ENCODE data around the gene NACC2. TPM values are rescaled to one million over a fixed set of nuclear protein-coding genes. Genes with fewer than 3 reads are reported as not detected.

Gene NACC2
- polyA plus RNA-seq, 1 donor, result 15.2 TPM

DNA sequence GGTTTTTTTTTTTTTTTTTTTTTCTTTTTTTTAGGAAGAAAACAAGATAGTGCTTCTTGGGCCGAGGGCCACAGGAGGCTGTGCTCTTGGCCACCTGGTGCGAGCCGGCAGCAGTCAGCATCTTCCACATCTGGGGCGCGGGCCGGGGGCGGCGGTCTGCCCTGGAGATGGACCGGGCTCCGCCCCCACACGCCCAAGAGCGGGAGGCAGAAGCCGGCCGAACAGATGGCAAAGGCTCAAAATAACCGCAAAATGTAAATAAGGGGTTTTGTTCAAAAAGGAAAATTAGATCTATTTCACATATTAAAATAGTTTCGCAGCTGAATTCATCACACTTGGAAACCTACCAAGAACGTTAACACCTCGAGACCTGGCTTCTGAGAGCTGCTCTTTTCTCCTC, 82.4 kb downstream of the NACC2 start:
- no peak for DNase-seq (ENCODE audit: low read depth)

DNA sequence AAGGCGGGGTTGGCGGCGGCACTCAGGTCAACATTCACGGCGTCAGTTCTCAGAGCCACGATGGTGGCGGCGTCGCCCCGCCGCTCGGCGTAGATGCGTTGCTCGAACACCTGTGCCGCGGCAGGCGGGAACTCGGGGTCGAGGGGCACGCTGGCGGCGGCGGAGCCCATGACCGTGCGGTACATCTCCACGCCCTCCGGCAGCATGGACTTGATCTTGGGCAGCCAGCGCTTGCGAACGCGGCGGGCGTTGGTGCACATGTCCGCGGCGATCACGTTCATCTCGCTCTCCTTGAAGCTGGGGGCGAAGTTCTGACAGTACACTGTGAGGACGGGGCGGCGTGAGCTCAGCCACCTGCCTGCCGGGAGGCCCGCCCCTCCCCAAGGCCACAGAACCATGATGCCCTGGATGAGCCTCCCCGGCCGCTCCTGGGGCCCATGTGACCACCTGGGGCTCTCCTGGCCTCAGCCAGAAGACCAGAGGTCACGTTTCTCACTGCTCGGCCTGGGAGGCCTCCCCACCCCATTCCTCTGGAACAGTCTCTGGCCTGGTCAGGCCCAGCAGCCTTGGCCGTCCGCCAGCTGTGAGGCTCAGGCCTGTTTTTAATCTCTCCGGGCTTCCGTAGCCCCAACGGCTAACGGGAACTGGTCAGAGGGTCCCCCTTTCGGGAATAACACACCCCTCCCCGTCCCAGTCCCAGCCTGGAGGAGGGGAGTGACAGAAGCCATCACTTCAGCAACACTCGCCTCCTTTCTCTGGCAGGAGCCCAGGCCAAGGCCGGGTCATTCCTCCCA, 83.2 kb downstream of the NACC2 start:
- no peak for DNase-seq (ENCODE audit: low read depth)

GRCh38 chr9:136011376-136011702, 83.8 kb downstream of the NACC2 start:
- DNase-seq (ENCODE audit: low read depth), result no peak

- DNase-seq (ENCODE audit: low read depth), result no peak
Measured at GRCh38 chr9:136010615-136011361, 84.3 kb downstream of the NACC2 start.

DNA sequence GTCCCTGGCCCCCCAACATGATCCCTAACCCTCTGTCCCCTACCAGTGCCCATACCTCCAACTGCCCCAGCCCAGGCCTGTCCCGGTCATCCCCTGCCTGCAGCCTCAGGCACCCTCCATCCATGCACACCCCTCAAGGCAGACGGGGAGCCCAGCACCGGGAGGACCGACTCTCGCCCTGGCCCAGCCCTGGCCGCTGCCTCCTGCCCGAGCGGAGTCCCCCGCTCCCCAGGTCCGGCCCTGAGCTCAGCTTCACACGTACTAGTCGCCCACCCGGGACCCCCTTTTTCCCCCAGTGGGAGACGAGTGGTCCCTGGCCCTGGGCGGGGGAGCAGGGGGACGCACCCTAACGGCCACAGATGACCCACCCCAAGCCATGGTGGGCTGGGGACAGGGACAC, 84.9 kb downstream of the NACC2 start:
- no peak for DNase-seq (ENCODE audit: low read depth)

GRCh38 chr9:136009516-136009915, 85.6 kb downstream of the NACC2 start:
- no peak for DNase-seq (ENCODE audit: low read depth)

- no peak for DNase-seq (ENCODE audit: low read depth)
Measured at GRCh38 chr9:136008693-136008997, 86.4 kb downstream of the NACC2 start.

DNA sequence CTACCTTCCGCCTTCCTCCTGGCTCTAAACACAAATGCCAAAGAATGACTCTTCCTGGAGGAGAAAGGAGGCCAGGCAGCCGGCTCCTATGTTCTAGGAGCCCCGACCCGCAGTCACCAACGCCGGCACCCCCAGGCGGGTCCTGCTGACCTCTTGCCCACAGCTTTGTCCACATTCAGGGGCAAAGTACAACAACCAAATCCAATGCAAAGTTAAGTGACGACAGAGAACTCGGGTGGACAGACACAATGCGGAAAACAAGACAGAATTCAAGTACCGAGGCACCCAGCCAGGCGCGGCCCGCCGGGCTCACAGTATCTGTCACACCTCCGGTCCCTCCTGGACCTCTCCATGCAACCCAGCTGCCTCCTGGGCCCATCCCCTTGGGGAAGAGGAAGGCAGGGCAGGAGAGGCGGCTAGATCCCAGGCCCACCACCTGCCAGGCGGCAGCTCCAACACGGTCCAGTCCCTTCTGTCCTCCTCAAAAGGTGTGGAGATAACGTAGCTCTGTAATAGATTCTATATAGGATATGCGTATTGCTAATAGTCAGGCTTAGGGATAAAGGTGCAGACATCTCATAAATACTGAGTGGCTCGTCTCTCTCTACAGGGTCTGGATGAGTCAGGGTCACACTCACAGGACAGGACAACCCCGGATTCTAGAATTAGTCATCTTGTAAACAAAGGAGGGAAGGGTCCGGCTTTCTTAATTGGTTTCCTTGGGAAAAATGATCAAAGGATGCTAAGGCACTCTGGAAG, 87.0 kb downstream of the NACC2 start:
- DNase-seq (ENCODE audit: low read depth), result no peak

- DNase-seq (ENCODE audit: low read depth), result no peak
Measured at GRCh38 chr9:136007276-136007933, 87.7 kb downstream of the NACC2 start.

DNA sequence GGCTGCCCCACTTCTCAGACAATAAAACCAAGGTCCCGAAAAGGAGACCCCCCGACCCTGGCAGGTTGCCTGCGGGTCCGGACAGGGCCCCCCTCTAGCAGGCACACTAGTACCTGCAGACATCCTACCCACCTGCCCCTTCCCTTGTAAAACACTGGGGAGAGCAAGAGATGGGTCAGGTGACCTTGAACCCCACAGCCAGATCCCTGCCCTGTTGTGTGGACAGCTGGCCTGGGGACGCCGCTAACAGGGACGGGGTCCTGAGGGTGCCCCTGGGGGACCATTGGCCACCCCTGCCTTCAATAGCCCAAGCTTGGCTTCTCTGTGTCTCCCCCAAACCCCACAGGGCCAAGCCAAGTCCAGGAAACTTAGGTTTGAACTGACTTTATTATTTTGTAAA, 88.9 kb downstream of the NACC2 start:
- no peak for DNase-seq (ENCODE audit: low read depth)

- no peak for DNase-seq (ENCODE audit: low read depth)
Measured at GRCh38 chr9:136004712-136005111, 90.4 kb downstream of the NACC2 start.

- no peak for DNase-seq (ENCODE audit: low read depth)
Measured at GRCh38 chr9:136004219-136004618, 90.9 kb downstream of the NACC2 start.

DNA sequence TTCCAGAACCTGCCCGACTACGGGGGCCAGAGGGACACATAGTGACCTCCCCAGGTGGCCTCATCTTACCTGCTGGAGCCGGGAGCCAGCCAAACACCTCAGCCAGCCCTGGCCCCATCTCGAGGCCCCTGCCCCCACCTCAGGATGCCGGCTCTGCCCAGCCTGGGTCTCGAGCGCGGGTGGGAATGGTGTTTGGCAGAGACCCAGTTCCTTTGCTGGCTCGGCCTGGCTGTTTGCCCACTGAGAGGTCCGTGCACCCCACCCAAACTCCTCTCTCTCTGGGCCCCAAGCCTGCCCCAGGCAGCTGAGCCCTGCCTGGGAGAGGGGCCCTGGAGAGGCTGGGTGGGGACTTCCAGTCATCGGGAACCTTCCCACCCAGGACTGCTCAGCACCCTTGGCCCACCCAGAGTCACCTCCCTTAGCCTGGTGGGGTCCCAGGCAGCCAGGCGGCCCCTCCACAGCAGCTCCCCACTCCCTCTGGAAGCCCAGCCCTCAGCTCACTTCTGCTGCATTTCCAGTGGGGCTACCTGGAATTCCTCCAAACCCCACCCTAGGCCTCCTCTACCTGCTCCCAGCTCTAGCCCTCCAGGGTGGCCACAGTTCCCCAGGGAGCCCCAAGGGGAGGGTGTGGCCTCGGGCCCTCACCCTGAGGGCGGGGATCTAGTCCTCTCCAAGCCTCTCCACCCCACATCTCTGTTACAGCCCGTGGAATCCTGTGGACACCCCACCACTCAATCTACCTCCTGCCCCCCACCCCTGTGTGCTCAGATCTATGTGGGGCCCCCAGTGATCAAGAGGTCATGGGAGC, 91.5 kb downstream of the NACC2 start:
- no peak for DNase-seq (ENCODE audit: low read depth)

GRCh38 chr9:136002881-136003280, 92.2 kb downstream of the NACC2 start:
- no peak for DNase-seq (ENCODE audit: low read depth)

DNA sequence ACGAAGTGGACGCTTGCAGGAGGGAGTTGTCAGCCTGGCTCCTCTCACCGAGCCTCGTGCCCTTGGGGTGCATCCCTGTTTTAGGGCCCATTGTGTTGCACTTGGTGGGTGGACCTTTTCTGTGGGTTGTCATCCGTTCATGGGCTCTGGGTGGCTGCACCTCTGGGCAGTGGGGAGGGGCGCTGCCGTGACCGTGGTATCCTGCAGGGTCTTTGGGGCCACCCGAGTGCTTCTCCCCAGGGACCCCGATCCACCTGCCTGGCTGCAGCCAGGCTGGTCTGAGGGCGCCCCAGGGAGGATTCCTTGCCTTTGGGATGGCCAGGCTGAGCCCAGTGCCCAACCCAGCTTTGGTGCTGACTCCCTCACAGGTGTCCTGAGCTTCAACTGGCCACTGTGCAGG, 92.9 kb downstream of the NACC2 start:
- DNase-seq (ENCODE audit: low read depth), result no peak

- no peak for DNase-seq (ENCODE audit: low read depth)
Measured at GRCh38 chr9:136001231-136001630, 93.9 kb downstream of the NACC2 start.

DNA sequence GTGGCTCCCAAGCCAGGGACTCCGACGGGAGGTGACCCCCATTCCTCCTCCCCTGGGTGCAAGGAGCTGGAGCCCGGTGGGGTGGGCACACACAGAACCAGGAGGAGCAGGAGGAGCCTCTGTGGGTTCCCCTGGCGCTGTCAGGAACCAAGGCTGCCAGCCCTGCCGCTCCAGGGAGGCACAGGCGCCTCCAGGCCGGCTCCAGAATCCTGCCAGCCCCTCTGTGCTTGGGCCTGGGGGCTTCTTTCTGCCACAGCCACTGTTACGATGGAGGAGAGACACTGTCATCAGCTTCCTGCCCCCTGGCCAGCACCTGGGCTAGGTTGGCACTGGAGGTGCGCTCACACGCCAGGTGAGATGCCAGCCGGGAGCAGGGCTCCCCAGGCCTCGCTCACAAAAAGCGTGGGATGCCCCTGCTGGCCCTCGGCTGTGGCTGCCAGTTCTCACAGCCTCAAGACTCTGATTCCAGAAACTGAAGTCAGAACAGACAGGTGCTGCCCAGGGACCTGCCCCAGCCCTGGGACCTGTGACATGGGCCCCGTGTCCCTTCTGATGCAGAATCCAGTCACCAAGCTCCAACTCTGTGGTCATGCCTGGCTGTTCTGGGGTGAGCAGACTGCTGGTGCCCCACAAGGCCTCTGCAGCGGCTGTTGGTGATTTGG, 96.5 kb downstream of the NACC2 start:
- DNase-seq (ENCODE audit: low read depth), result no peak

- DNase-seq (ENCODE audit: low read depth), result no peak
Measured at GRCh38 chr9:135998016-135998380, 97.1 kb downstream of the NACC2 start.

GRCh38 chr9:135997090-135998015, 97.7 kb downstream of the NACC2 start:
- DNase-seq (ENCODE audit: low read depth), result no peak

DNA sequence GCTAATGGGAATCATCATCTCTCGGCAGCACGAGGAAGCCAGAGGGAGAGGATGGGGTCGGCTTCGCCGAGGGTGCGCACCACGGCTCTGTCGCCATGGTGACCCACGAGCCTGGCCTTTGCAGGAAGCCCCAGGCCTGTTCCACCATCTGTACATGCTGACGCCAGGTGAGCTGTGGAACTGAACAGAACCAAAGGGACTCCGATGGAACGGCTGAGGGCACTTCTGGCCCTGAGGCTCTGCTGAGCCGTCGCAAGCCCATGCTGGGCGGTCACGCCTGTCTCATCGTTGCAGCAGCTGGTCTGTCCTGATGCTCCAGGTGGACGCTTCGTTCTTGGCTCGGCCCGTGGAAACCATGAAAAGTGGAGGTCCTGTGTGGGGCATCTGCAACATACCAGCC, 99.3 kb downstream of the NACC2 start:
- DNase-seq (ENCODE audit: low read depth), result no peak

Measured in forelimb muscle (tissue), 1 donor.